ENCODE data around the gene GLRX5.

GRCh38 chr14:95551435-95551834 lies 16.6 kb downstream of the GLRX5 start:
- TF ChIP-seq YY1 (IDR thresholded peaks at IDR 0.05; ENCODE audit: extremely low read depth, insufficient replicate concordance, low read depth, low read length) (no peak), TCF7L2 (IDR thresholded peaks at IDR 0.05; ENCODE audit: borderline replicate concordance, extremely low read depth, insufficient read depth, insufficient read length) (no peak), POLR2A (IDR thresholded peaks at IDR 0.05; ENCODE audit: borderline replicate concordance, extremely low read depth, insufficient read depth, insufficient read length) (no peak)
- TF ChIP-seq, protein P1, sequence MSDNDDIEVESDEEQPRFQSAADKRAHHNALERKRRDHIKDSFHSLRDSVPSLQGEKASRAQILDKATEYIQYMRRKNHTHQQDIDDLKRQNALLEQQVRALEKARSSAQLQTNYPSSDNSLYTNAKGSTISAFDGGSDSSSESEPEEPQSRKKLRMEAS (IDR thresholded peaks at IDR 0.05) = no peak
